ENCODE data around the gene ITGB3.

Gene ITGB3

GRCh38 chr17:47235923-47236322 is 17.7 kb upstream of the ITGB3 start:
- Histone ChIP-seq H3K14ac (ENCODE audit: low read length) (no peak overlapping the region), H3K79me1 (ENCODE audit: low read length) (no peaks in the 10 kb centered on the region), H2BK12ac (ENCODE audit: low read length) (no peak overlapping the region), H2BK5ac (ENCODE audit: low read depth, low read length, poor library complexity) (no peak overlapping the region), H4K12ac (ENCODE audit: low read depth, low read length) (no peak overlapping the region), H2BK120ac (ENCODE audit: insufficient read depth, low read length, poor library complexity) (no peak overlapping the region), H4K8ac (ENCODE audit: low read depth, low read length) (no peak overlapping the region), H2AFZ (ENCODE audit: insufficient read depth, low read length, poor library complexity) (no peak overlapping the region), H3K79me2 (ENCODE audit: control insufficient read depth, insufficient read depth, low read length, poor library complexity) (no peaks in the 10 kb centered on the region), H3K23ac (ENCODE audit: low read length) (no peak overlapping the region), H4K91ac (ENCODE audit: low read depth, low read length) (no peak overlapping the region), H3K4me3 (ENCODE audit: low read depth, low read length) (no peak overlapping the region), H3K18ac (ENCODE audit: low read length) (no peak overlapping the region), H2AK5ac (ENCODE audit: low read length) (no peak overlapping the region), H3K4me2 (ENCODE audit: low read length) (no peak overlapping the region), H3K9me3 (ENCODE audit: insufficient read depth, low read depth, low read length) (no peaks in the 10 kb centered on the region), H3K27me3 (ENCODE audit: insufficient read depth, low read length) (no peaks in the 10 kb centered on the region), H3K4ac (ENCODE audit: low read depth, low read length) (no peak overlapping the region), H3K4me1 (ENCODE audit: control insufficient read depth in 1 of 2, insufficient read depth in 2 of 2, low read length in 2 of 2) (peaks cover 2 to 5% of the 10 kb centered on the region in 2 experiments), H3K9ac (ENCODE audit: low read length) (no peak overlapping the region), H3K36me3 (ENCODE audit: control insufficient read depth in 1 of 2, insufficient read depth in 2 of 2, low read length in 2 of 2) (no peaks in the 10 kb centered on the region), H3K27ac (ENCODE audit: low read depth, low read length) (no peak overlapping the region)
- WGBS (ENCODE audit: extremely low coverage, insufficient coverage, insufficient read length): no CpG with 5 or more reads among the region's 2 CpGs
- DNase-seq: no peak

GRCh38 chr17:47237841-47238240 is 15.8 kb upstream of the ITGB3 start:
- Histone ChIP-seq H2AFZ (ENCODE audit: insufficient read depth, low read length, poor library complexity) (no peak overlapping the region), H3K79me1 (ENCODE audit: low read length) (no peaks in the 10 kb centered on the region), H2BK12ac (ENCODE audit: low read length) (no peak overlapping the region), H3K9me3 (ENCODE audit: insufficient read depth, low read depth, low read length) (no peaks in the 10 kb centered on the region), H2AK5ac (ENCODE audit: low read length) (no peak overlapping the region), H3K4me1 (ENCODE audit: control insufficient read depth in 1 of 2, insufficient read depth in 2 of 2, low read length in 2 of 2) (peaks cover 2 to 5% of the 10 kb centered on the region in 2 experiments), H3K4ac (ENCODE audit: low read depth, low read length) (no peak overlapping the region), H3K27me3 (ENCODE audit: insufficient read depth, low read length) (no peaks in the 10 kb centered on the region), H3K36me3 (ENCODE audit: control insufficient read depth in 1 of 2, insufficient read depth in 2 of 2, low read length in 2 of 2) (no peaks in the 10 kb centered on the region), H3K14ac (ENCODE audit: low read length) (no peak overlapping the region), H3K4me2 (ENCODE audit: low read length) (no peak overlapping the region), H4K91ac (ENCODE audit: low read depth, low read length) (no peak overlapping the region), H3K18ac (ENCODE audit: low read length) (no peak overlapping the region), H3K79me2 (ENCODE audit: control insufficient read depth, insufficient read depth, low read length, poor library complexity) (no peaks in the 10 kb centered on the region), H3K9ac (ENCODE audit: low read length) (no peak overlapping the region), H2BK5ac (ENCODE audit: low read depth, low read length, poor library complexity) (no peak overlapping the region), H3K27ac (ENCODE audit: low read depth, low read length) (no peak overlapping the region), H4K8ac (ENCODE audit: low read depth, low read length) (no peak overlapping the region), H2BK120ac (ENCODE audit: insufficient read depth, low read length, poor library complexity) (no peak overlapping the region), H4K12ac (ENCODE audit: low read depth, low read length) (no peak overlapping the region), H3K4me3 (ENCODE audit: low read depth, low read length) (no peak overlapping the region), H3K23ac (ENCODE audit: low read length) (no peak overlapping the region)
- DNase-seq: no peak
- WGBS (ENCODE audit: extremely low coverage, insufficient coverage, insufficient read length): no CpG with 5 or more reads among the region's 7 CpGs

- Histone ChIP-seq H3K27me3 (ENCODE audit: insufficient read depth, low read length) (no peaks in the 10 kb centered on the region), H4K8ac (ENCODE audit: low read depth, low read length) (no peak overlapping the region), H2AK5ac (ENCODE audit: low read length) (no peak overlapping the region), H3K18ac (ENCODE audit: low read length) (no peak overlapping the region), H3K4me1 (ENCODE audit: control insufficient read depth in 1 of 2, insufficient read depth in 2 of 2, low read length in 2 of 2) (peaks cover 2 to 5% of the 10 kb centered on the region in 2 experiments), H3K23ac (ENCODE audit: low read length) (no peak overlapping the region), H2BK12ac (ENCODE audit: low read length) (no peak overlapping the region), H4K12ac (ENCODE audit: low read depth, low read length) (no peak overlapping the region), H2BK5ac (ENCODE audit: low read depth, low read length, poor library complexity) (no peak overlapping the region), H3K36me3 (ENCODE audit: control insufficient read depth in 1 of 2, insufficient read depth in 2 of 2, low read length in 2 of 2) (no peaks in the 10 kb centered on the region), H3K14ac (ENCODE audit: low read length) (no peak overlapping the region), H3K4ac (ENCODE audit: low read depth, low read length) (no peak overlapping the region), H3K79me1 (ENCODE audit: low read length) (no peaks in the 10 kb centered on the region), H3K79me2 (ENCODE audit: control insufficient read depth, insufficient read depth, low read length, poor library complexity) (no peaks in the 10 kb centered on the region), H2AFZ (ENCODE audit: insufficient read depth, low read length, poor library complexity) (no peak overlapping the region), H3K4me3 (ENCODE audit: low read depth, low read length) (no peak overlapping the region), H3K4me2 (ENCODE audit: low read length) (no peak overlapping the region), H4K91ac (ENCODE audit: low read depth, low read length) (no peak overlapping the region), H2BK120ac (ENCODE audit: insufficient read depth, low read length, poor library complexity) (no peak overlapping the region), H3K9me3 (ENCODE audit: insufficient read depth, low read depth, low read length) (no peaks in the 10 kb centered on the region), H3K27ac (ENCODE audit: low read depth, low read length) (no peak overlapping the region), H3K9ac (ENCODE audit: low read length) (no peak overlapping the region)
- no CpG with 5 or more reads among the region's 29 CpGs for WGBS (ENCODE audit: extremely low coverage, insufficient coverage, insufficient read length)
- no peak for DNase-seq
Observed at GRCh38 chr17:47238321-47239010, 15.2 kb upstream of the ITGB3 start.

GRCh38 chr17:47239619-47239966 is 14.0 kb upstream of the ITGB3 start:
- no peak overlapping the region for H2BK12ac ChIP-seq (ENCODE audit: low read length)
- no CpG with 5 or more reads among the region's 7 CpGs for WGBS (ENCODE audit: extremely low coverage, insufficient coverage, insufficient read length)
- H2AK5ac ChIP-seq (ENCODE audit: low read length): no peak overlapping the region
- no peak overlapping the region for H4K91ac ChIP-seq (ENCODE audit: low read depth, low read length)
- H3K79me1 ChIP-seq (ENCODE audit: low read length): no peaks in the 10 kb centered on the region
- H3K14ac ChIP-seq (ENCODE audit: low read length): no peak overlapping the region
- no peak overlapping the region for H3K27ac ChIP-seq (ENCODE audit: low read depth, low read length)
- no peaks in the 10 kb centered on the region for H3K36me3 ChIP-seq (ENCODE audit: control insufficient read depth in 1 of 2, insufficient read depth in 2 of 2, low read length in 2 of 2)
- H3K4ac ChIP-seq (ENCODE audit: low read depth, low read length): no peak overlapping the region
- H3K23ac ChIP-seq (ENCODE audit: low read length): no peak overlapping the region
- H2AFZ ChIP-seq (ENCODE audit: insufficient read depth, low read length, poor library complexity): peak overlapping the region; percentile 1
- H3K27me3 ChIP-seq (ENCODE audit: insufficient read depth, low read length): no peaks in the 10 kb centered on the region
- peaks cover 2 to 5% of the 10 kb centered on the region in 2 experiments for H3K4me1 ChIP-seq (ENCODE audit: control insufficient read depth in 1 of 2, insufficient read depth in 2 of 2, low read length in 2 of 2)
- H3K4me3 ChIP-seq (ENCODE audit: low read depth, low read length): no peak overlapping the region
- H3K18ac ChIP-seq (ENCODE audit: low read length): no peak overlapping the region
- DNase-seq: no peak
- H3K4me2 ChIP-seq (ENCODE audit: low read length): no peak overlapping the region
- H2BK120ac ChIP-seq (ENCODE audit: insufficient read depth, low read length, poor library complexity): no peak overlapping the region
- H2BK5ac ChIP-seq (ENCODE audit: low read depth, low read length, poor library complexity): no peak overlapping the region
- no peak overlapping the region for H4K8ac ChIP-seq (ENCODE audit: low read depth, low read length)
- no peaks in the 10 kb centered on the region for H3K79me2 ChIP-seq (ENCODE audit: control insufficient read depth, insufficient read depth, low read length, poor library complexity)
- no peak overlapping the region for H3K9ac ChIP-seq (ENCODE audit: low read length)
- no peak overlapping the region for H4K12ac ChIP-seq (ENCODE audit: low read depth, low read length)
- no peaks in the 10 kb centered on the region for H3K9me3 ChIP-seq (ENCODE audit: insufficient read depth, low read depth, low read length)
